OCI-LY7 (cell line): ENCODE results near the gene PPP1R3E. TPM values are rescaled to one million over a fixed set of nuclear protein-coding genes. Genes with fewer than 3 reads are reported as not detected.

ENCODE experiments used
- BruUV-seq: library from RNA; stranded (reverse); fragments of 400-500 nt; replicated peaks from 2 replicates; lab custom pipeline; 2021; lab: Mats Ljungman, UMichigan
- CTCF ChIA-PET: fragments of 300-600 bp; sonication (Branson Sonifier 250); formaldehyde crosslinking; loops from one replicate; lab custom pipeline; 2022; ENCODE audit warnings: antibody characterized with exemption; ENCODE audit not compliant: unreplicated experiment; lab: Charles Lee
- POLR2A ChIA-PET: fragments of 300-600 bp; sonication (Branson Sonifier 250); formaldehyde crosslinking; loops from one replicate; lab custom pipeline; 2022; ENCODE audit warnings: antibody characterized with exemption; lab: Charles Lee
- DNase-seq: peaks from one replicate; pipeline ENCODE4 v3.0.0-alpha.2; 2015; ENCODE audit warnings: low spot score
- H2AFZ ChIP-seq: fragments of 200-600 bp; sonication (generic), shearing (Covaris generic); 2 replicates; pipeline ENCODE4 v1.6.1; 2014; ENCODE audit warnings: mild to moderate bottlenecking, antibody characterized with exemption, low read length, moderate library complexity
- H3K27ac ChIP-seq: fragments of 200-600 bp; sonication (generic); 2 replicates; pipeline ENCODE4 v1.5.1; 2014; ENCODE audit warnings: mixed run types, low read depth, mild to moderate bottlenecking, moderate library complexity, low read length, inconsistent platforms; ENCODE audit not compliant: poor library complexity, severe bottlenecking
- H3K36me3 ChIP-seq: fragments of 200-600 bp; sonication (generic); 2 replicates; pipeline ENCODE4 v1.6.1; 2014; ENCODE audit warnings: mild to moderate bottlenecking, antibody characterized with exemption, low read length, moderate library complexity, mixed read lengths; ENCODE audit not compliant: insufficient read depth
- H3K4me1 ChIP-seq: fragments of 200-600 bp; sonication (generic); 2 replicates; pipeline ENCODE4 v1.5.1; 2014; ENCODE audit warnings: mild to moderate bottlenecking, low read length; ENCODE audit not compliant: insufficient read depth, poor library complexity, severe bottlenecking
- H3K4me2 ChIP-seq: fragments of 200-600 bp; sonication (generic); 2 replicates; pipeline ENCODE4 v1.6.1; 2014; ENCODE audit warnings: mild to moderate bottlenecking, low read length
- H3K4me3 ChIP-seq: fragments of 200-600 bp; sonication (generic); 2 replicates; pipeline ENCODE4 v1.5.1; 2014; ENCODE audit warnings: mild to moderate bottlenecking, low read depth, low read length; ENCODE audit not compliant: poor library complexity, severe bottlenecking
- H3K79me2 ChIP-seq: fragments of 200-600 bp; sonication (generic); 2 replicates; pipeline ENCODE4 v1.6.1; 2016; ENCODE audit warnings: low read depth, mild to moderate bottlenecking, low read length, moderate library complexity, mixed read lengths; ENCODE audit not compliant: insufficient read depth
- H3K9me2 ChIP-seq: fragments of 200-600 bp; sonication (generic); 2 replicates; pipeline ENCODE4 v1.6.1; 2016; ENCODE audit warnings: mild to moderate bottlenecking, low read length, mixed read lengths; ENCODE audit not compliant: insufficient read depth
- H3K9me3 ChIP-seq: fragments of 200-600 bp; sonication (generic); 2 replicates; pipeline ENCODE4 v1.6.1; 2014; ENCODE audit warnings: mild to moderate bottlenecking, mixed run types, low read length, mixed read lengths
- H4K20me1 ChIP-seq: fragments of 200-600 bp; sonication (generic); 2 replicates; pipeline ENCODE4 v1.6.1; 2014; ENCODE audit warnings: mild to moderate bottlenecking, antibody characterized with exemption, low read length, moderate library complexity, mixed read lengths; ENCODE audit not compliant: insufficient read depth
- CTCF ChIP-seq: fragments of 200-600 bp; sonication (generic); conservative IDR thresholded peaks from 2 replicates; pipeline ENCODE4 v1.5.1; 2014; ENCODE audit warnings: mild to moderate bottlenecking, antibody characterized with exemption, low read length, moderate library complexity, mixed read lengths
- EZH2phosphoT487 ChIP-seq: fragments of 200-600 bp; sonication (generic); IDR thresholded peaks from 2 replicates; pipeline ENCODE4 v1.6.1; 2018; ENCODE audit warnings: low read depth, borderline replicate concordance, mild to moderate bottlenecking, mixed run types, antibody characterized with exemption, low read length, moderate library complexity, mixed read lengths
- intact Hi-C: fragments of 100-400 bp; cut with micrococcal nuclease; formaldehyde crosslinking; loops from one replicate; pipeline ENCODE4 v1.10.0; 2022; ENCODE audit not compliant: unreplicated experiment
- total RNA-seq, 2 experiments: library from RNA; depleted of rRNA in 1 of 2; stranded (reverse); fragments of >200 nt in 1 of 2; shearing (Covaris generic) in 1 of 2; gene quantifications; 2 replicates each; pipeline ENCODE4 v1.2.3, GENCODE V29; 2014 to 2022

The PPP1R3E gene
- total RNA-seq, 2 experiments from 2014 or later, result 31.0 to 95.5 TPM

GRCh38 chr14:23300687-23301223, 1.9 kb downstream of the PPP1R3E start:
- Histone ChIP-seq H3K27ac (peak overlapping the region; percentile 63), H3K4me2 (peak overlapping the region; percentile 100), H3K4me1 (peaks cover 28% of the 10 kb centered on the region), H4K20me1 (no peaks in the 10 kb centered on the region), H3K9me3 (no peaks in the 10 kb centered on the region), H3K9me2 (no peaks in the 10 kb centered on the region), H3K36me3 (peaks cover 34% of the 10 kb centered on the region), H2AFZ (peak overlapping the region; percentile 11; the same call in 1 of the 2 replicates), H3K4me3 (peak overlapping the region; percentile 96), H3K79me2 (peaks cover 10% of the 10 kb centered on the region; the same call in 1 of the 2 replicates)
- CTCF ChIA-PET, result interaction anchor here (0.6 to 1.5 kb wide), 5 partner anchors 14 to 1033 kb away, joined by 3 to 9 read pairs (median 4); partner anchors contain the start of gene PABPN1
- BruUV-seq, result no TSS peak
- intact Hi-C loops, result loop anchor here (1.0 to 10.0 kb wide), 7 partner anchors 14 to 844 kb away; partner anchors contain the start of genes EMC9, HOMEZ, PABPN1 and PSME2
- POLR2A ChIA-PET, result interaction anchor here (0.7 to 9.4 kb wide), 9 partner anchors 8 to 373 kb away, joined by 3 to 122 read pairs (median 3); partner anchors contain the start of gene PABPN1
- DNase-seq, result peak; percentile 21
- TF ChIP-seq EZH2phosphoT487, result no peak
- no peak for TF ChIP-seq CTCF

GRCh38 chr14:23299986-23300686, 2.5 kb downstream of the PPP1R3E start:
- Histone ChIP-seq H3K4me2 (peak overlapping the region; percentile 100), H3K4me1 (peaks cover 26% of the 10 kb centered on the region), H3K4me3 (peak overlapping the region; percentile 96), H3K79me2 (peaks cover 10% of the 10 kb centered on the region; the same call in 1 of the 2 replicates), H3K27ac (peak overlapping the region; percentile 63), H4K20me1 (no peaks in the 10 kb centered on the region), H3K9me2 (no peaks in the 10 kb centered on the region), H3K9me3 (no peaks in the 10 kb centered on the region), H3K36me3 (peaks cover 34% of the 10 kb centered on the region), H2AFZ (peak overlapping the region; percentile 11; the same call in 1 of the 2 replicates)
- intact Hi-C loops, result loop anchor here (2.0 to 10.0 kb wide), 5 partner anchors 179 to 845 kb away; partner anchors contain the start of genes EMC9, PSME2 and RNF31
- peak; percentile 51 for TF ChIP-seq CTCF
- no peak for TF ChIP-seq EZH2phosphoT487
- CTCF ChIA-PET, result interaction anchor here (0.6 to 1.5 kb wide), 5 partner anchors 14 to 1034 kb away, joined by 3 to 9 read pairs (median 4); partner anchors contain the start of gene PABPN1
- DNase-seq, result peak; percentile 36
- BruUV-seq, result no TSS peak
- POLR2A ChIA-PET, result interaction anchor here (0.6 to 9.4 kb wide), 6 partner anchors 9 to 229 kb away, joined by 3 to 122 read pairs (median 4); partner anchors contain the start of gene PABPN1
